Neural cell (in vitro differentiated cells): ENCODE data around the gene ARHGAP18.

Experiments
- EP300 ChIP-seq: fragments of 450-650 bp; conservative IDR thresholded peaks from 2 replicates; pipeline ENCODE4 v1.6.1; 2014; ENCODE audit warnings: antibody characterized with exemption, mild to moderate bottlenecking, moderate library complexity; ENCODE audit not compliant: poor library complexity, severe bottlenecking
- EZH2 ChIP-seq: fragments of 200-600, 300-800 bp; shearing (Covaris generic), sonication (generic); IDR thresholded peaks from 2 replicates; pipeline ENCODE4 v1.6.1; 2014; ENCODE audit warnings: antibody characterized with exemption, low read length, borderline replicate concordance, mild to moderate bottlenecking; ENCODE audit not compliant: insufficient read depth, poor library complexity, severe bottlenecking
- RAD21 ChIP-seq: fragments of 450-650 bp; conservative IDR thresholded peaks from 2 replicates; pipeline ENCODE4 v1.6.1; 2014; ENCODE audit warnings: antibody characterized with exemption, mild to moderate bottlenecking, moderate library complexity
- TF ChIP-seq, protein P1 (sequence below): fragments of 450-650 bp; IDR thresholded peaks from 2 replicates; pipeline ENCODE4 v1.5.1; 2014; ENCODE audit warnings: antibody characterized with exemption, mild to moderate bottlenecking, moderate library complexity; ENCODE audit not compliant: poor library complexity, severe bottlenecking
- TF ChIP-seq, protein P2 (sequence below): IDR thresholded peaks from 2 replicates; pipeline ENCODE4 v1.6.1; 2012; ENCODE audit warnings: borderline replicate concordance

DNA sequence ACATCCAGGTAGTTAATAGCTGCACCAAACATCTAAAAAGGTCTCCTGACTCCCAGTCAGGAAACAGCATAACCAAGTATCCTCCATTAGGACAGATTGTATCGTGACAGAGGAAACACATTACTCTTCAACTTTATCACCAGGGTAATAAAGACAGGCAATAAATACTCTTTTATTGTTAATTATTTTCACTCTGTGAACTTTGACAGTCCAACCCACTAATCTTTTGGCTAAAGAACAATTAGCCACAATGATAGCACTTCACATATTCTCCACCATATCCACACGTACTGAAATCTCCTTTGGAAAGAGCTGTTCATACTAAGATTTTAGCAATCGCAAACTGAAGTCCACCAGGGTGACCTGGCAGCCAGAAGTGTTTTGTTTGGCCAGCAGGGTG is 46.4 kb downstream of the ARHGAP18 start:
- TF ChIP-seq RAD21 (no peak), EP300 (no peak), EZH2 (no peak)
- TF ChIP-seq, protein P1, sequence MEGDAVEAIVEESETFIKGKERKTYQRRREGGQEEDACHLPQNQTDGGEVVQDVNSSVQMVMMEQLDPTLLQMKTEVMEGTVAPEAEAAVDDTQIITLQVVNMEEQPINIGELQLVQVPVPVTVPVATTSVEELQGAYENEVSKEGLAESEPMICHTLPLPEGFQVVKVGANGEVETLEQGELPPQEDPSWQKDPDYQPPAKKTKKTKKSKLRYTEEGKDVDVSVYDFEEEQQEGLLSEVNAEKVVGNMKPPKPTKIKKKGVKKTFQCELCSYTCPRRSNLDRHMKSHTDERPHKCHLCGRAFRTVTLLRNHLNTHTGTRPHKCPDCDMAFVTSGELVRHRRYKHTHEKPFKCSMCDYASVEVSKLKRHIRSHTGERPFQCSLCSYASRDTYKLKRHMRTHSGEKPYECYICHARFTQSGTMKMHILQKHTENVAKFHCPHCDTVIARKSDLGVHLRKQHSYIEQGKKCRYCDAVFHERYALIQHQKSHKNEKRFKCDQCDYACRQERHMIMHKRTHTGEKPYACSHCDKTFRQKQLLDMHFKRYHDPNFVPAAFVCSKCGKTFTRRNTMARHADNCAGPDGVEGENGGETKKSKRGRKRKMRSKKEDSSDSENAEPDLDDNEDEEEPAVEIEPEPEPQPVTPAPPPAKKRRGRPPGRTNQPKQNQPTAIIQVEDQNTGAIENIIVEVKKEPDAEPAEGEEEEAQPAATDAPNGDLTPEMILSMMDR, result no peak
- TF ChIP-seq, protein P2, sequence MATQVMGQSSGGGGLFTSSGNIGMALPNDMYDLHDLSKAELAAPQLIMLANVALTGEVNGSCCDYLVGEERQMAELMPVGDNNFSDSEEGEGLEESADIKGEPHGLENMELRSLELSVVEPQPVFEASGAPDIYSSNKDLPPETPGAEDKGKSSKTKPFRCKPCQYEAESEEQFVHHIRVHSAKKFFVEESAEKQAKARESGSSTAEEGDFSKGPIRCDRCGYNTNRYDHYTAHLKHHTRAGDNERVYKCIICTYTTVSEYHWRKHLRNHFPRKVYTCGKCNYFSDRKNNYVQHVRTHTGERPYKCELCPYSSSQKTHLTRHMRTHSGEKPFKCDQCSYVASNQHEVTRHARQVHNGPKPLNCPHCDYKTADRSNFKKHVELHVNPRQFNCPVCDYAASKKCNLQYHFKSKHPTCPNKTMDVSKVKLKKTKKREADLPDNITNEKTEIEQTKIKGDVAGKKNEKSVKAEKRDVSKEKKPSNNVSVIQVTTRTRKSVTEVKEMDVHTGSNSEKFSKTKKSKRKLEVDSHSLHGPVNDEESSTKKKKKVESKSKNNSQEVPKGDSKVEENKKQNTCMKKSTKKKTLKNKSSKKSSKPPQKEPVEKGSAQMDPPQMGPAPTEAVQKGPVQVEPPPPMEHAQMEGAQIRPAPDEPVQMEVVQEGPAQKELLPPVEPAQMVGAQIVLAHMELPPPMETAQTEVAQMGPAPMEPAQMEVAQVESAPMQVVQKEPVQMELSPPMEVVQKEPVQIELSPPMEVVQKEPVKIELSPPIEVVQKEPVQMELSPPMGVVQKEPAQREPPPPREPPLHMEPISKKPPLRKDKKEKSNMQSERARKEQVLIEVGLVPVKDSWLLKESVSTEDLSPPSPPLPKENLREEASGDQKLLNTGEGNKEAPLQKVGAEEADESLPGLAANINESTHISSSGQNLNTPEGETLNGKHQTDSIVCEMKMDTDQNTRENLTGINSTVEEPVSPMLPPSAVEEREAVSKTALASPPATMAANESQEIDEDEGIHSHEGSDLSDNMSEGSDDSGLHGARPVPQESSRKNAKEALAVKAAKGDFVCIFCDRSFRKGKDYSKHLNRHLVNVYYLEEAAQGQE, result no peak
